Measurements from ENCODE around the gene SEMA3A.

The SEMA3A gene

DNA sequence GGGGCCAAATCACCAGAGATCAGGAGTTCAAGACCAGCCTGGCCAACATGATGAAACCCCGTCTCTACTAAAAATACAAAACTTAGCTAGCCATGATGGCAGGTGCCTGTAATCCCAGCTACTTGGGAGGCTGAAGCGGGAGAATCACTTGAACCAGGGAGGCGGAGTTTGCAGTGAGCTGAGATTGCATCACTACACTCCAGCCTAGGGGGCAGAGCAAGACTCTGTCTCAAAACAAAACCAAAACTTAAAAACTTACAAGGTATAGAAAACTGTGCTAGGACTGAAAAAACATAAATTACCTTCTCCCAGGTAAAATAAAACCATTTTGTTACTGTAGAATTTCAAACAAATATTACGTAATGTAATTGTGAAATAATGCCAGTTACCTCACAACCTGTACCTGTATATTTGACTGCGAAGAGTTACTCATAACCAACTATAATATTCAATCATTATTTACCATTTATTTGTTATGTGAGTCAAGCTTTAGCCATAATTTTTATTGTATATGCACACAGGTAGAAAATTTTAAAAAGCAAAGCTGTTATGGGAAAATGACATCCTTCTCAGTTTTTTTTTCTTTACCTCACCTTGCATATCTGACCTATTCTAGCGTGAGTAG is 180.9 kb downstream of the SEMA3A start:
- in situ Hi-C loops (cut with MboI; ENCODE audit: low pct_unique_long_range_greater_than_20kb, low sequenced_read_pairs, unreplicated experiment): no loop called here
- no peak for DNase-seq (ENCODE audit: low spot score)
- TF ChIP-seq, protein P1, sequence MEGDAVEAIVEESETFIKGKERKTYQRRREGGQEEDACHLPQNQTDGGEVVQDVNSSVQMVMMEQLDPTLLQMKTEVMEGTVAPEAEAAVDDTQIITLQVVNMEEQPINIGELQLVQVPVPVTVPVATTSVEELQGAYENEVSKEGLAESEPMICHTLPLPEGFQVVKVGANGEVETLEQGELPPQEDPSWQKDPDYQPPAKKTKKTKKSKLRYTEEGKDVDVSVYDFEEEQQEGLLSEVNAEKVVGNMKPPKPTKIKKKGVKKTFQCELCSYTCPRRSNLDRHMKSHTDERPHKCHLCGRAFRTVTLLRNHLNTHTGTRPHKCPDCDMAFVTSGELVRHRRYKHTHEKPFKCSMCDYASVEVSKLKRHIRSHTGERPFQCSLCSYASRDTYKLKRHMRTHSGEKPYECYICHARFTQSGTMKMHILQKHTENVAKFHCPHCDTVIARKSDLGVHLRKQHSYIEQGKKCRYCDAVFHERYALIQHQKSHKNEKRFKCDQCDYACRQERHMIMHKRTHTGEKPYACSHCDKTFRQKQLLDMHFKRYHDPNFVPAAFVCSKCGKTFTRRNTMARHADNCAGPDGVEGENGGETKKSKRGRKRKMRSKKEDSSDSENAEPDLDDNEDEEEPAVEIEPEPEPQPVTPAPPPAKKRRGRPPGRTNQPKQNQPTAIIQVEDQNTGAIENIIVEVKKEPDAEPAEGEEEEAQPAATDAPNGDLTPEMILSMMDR (IDR thresholded peaks at IDR 0.05; ENCODE audit: extremely low read depth, insufficient read depth, missing control alignments): no peak

DNA sequence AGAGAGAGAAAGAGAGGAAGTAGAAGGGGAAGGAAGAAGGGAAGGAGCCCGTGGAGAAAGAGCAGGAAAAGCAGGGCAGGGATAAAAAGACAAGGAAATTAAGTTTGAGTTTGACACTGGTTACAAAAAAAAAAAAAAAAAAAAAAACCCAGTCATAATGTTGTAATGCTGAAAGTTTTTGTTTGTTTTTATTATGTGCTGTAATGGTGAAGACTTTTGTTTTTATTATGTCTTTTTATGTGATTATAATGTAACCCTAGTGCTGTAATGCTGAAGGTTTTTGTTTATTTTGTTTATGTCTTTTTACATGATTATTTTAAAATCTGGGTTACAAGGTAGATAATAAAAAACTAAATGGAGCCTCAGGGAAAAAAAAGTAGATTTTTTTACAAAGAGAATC is 184.8 kb downstream of the SEMA3A start:
- TF ChIP-seq, protein P1 (IDR thresholded peaks at IDR 0.05; ENCODE audit: extremely low read depth, insufficient read depth, missing control alignments): no peak
- no peak for DNase-seq (ENCODE audit: low spot score)
- in situ Hi-C loops (cut with MboI; ENCODE audit: low pct_unique_long_range_greater_than_20kb, low sequenced_read_pairs, unreplicated experiment): no loop called here

DNA sequence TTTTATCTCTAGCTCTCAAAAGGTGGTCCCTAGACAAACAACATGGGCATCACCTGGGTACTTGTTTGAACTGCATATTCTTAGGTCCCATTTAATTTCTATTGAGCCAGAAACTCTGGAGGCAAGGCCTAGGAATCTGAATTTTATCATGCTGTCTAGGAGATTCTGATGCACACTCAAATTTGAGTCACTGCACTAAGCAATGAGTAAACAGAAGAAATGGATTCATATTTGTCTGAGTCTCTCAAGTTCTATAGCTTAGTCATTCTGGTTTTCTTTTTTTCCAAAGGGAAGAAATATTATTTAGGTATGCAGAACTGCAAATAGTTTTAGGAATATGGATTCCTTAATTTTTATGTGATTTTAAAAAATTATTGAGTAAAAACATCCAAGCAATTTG is 185.5 kb downstream of the SEMA3A start:
- in situ Hi-C loops (cut with MboI; ENCODE audit: low pct_unique_long_range_greater_than_20kb, low sequenced_read_pairs, unreplicated experiment): no loop called here
- no peak for DNase-seq (ENCODE audit: low spot score)
- TF ChIP-seq, protein P1 (IDR thresholded peaks at IDR 0.05; ENCODE audit: extremely low read depth, insufficient read depth, missing control alignments): no peak

DNA sequence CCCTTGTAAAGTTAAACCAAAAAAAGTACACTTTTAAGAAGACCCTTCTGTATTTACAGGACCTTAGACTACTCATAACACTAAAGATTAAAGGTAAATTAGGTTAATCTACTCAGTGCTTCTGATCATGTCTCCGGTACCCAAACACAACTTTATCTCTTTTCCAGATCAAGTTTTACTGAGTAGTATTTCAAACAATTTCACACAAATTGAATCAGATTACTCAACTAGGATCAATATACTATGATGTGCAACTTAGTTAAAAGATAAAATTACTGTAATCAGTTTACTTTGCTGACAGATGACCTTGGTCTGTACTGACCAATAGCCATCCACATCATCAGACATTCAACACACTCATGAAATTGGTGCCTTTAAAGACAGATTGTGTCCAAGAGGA is 191.4 kb downstream of the SEMA3A start:
- in situ Hi-C loops (cut with MboI; ENCODE audit: low pct_unique_long_range_greater_than_20kb, low sequenced_read_pairs, unreplicated experiment): no loop called here
- TF ChIP-seq, protein P1 (IDR thresholded peaks at IDR 0.05; ENCODE audit: extremely low read depth, insufficient read depth, missing control alignments): no peak
- DNase-seq (ENCODE audit: low spot score): no peak

DNA sequence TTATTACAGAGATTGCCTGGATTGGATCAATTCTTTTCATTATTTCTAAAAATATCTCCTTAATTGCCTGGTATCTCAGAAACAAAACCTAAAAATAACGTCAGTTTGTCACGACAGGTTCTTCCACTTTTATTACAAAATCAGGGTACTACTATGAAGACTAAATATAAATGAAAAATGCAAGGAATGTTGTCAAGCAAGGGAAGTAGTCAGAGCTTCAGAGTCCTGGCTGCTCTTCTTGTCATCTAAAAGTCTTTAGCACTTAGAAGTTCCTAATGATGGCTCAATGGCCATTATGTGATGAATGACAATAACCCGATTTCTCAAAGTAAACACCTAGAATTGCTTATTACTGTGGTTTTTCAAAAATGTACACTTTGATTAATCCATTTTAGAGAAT is 192.2 kb downstream of the SEMA3A start:
- TF ChIP-seq, protein P1 (IDR thresholded peaks at IDR 0.05; ENCODE audit: extremely low read depth, insufficient read depth, missing control alignments): no peak
- in situ Hi-C loops (cut with MboI; ENCODE audit: low pct_unique_long_range_greater_than_20kb, low sequenced_read_pairs, unreplicated experiment): no loop called here
- no peak for DNase-seq (ENCODE audit: low spot score)

DNA sequence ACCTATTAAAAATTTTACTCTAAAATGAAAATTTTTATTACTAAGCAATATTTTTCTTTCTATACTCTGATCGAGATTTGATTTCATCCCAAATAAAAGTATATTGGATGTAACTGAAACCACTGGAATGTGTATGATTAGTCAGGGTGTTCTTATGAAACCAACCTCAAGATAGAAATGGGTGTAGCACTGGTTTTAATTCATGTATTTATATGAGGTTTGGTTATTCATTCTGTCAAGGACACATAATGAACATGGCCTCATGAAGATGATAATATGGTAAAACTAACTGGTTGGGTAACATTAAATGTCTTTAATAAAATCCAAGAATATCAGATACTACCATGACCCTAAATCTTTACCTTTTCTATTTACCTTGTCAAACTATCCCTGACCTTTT is 197.7 kb downstream of the SEMA3A start:
- DNase-seq (ENCODE audit: low spot score): no peak
- in situ Hi-C loops (cut with MboI; ENCODE audit: low pct_unique_long_range_greater_than_20kb, low sequenced_read_pairs, unreplicated experiment): no loop called here
- TF ChIP-seq, protein P1 (IDR thresholded peaks at IDR 0.05; ENCODE audit: extremely low read depth, insufficient read depth, missing control alignments): no peak
